Stimulated activated CD4-positive, alpha-beta T cell treated with anti-CD3 and anti-CD28 coated beads, TNF-alpha, amount 100 ng/mL, for 24 hours (primary cell): Measurements from ENCODE around the gene CRELD1.
"Not testable (repeated sequence)": the region's sequence is repeated elsewhere in the genome, so short reads cannot be mapped to it uniquely, and the experiment has no call there.

ENCODE experiments used
- DNase-seq, 3 experiments: peaks; one replicate each; pipeline ENCODE4 v3.0.0-alpha.2; 2020; ENCODE audit warnings: low read depth in 3 of 3

CRELD1 gene, protein sequence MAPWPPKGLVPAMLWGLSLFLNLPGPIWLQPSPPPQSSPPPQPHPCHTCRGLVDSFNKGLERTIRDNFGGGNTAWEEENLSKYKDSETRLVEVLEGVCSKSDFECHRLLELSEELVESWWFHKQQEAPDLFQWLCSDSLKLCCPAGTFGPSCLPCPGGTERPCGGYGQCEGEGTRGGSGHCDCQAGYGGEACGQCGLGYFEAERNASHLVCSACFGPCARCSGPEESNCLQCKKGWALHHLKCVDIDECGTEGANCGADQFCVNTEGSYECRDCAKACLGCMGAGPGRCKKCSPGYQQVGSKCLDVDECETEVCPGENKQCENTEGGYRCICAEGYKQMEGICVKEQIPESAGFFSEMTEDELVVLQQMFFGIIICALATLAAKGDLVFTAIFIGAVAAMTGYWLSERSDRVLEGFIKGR

GRCh38 chr3:9933561-9934234 lies at the start of gene CRELD1:
Gene CRELD1 (plus strand): TSS chr3:9933834. CDS start chr3:9934439, 605 bp downstream.
- peak; percentile 93 to 97 (median 94) for DNase-seq

DNA sequence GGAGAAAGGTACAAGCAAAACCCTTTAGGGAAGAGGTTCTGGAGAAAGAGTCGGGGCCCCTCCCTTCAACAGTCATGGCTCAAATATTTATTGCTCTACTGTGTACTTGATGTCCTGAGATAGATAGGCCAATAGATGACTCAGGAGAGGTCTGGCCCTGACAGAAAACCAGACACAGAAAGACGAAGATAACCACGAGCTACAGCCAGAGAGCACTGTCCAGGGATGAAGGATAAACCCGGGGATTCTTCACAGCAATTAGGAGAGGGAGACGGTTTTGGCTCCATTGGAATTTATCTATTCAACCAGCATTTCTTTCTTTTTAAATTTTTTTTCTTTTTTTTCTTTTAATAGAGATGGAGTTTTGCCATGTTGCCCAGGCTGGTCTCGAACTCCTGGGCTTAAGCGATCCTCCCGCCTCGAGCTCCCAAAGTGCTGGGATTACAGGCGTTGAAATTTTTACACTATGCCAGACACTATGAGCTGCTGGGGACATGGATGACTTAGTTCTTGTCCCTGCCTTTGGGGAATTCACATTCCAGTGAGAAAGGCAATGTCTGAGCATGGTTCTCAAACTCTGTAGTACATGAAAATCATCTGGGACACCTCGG lies 49.0 kb upstream of the CRELD1 start:
- no peak for DNase-seq

GRCh38 chr3:9886328-9886727 lies 47.3 kb upstream of the CRELD1 start:
- DNase-seq: no peak

GRCh38 chr3:9887480-9887879 lies 46.2 kb upstream of the CRELD1 start:
- DNase-seq: no peak

DNA sequence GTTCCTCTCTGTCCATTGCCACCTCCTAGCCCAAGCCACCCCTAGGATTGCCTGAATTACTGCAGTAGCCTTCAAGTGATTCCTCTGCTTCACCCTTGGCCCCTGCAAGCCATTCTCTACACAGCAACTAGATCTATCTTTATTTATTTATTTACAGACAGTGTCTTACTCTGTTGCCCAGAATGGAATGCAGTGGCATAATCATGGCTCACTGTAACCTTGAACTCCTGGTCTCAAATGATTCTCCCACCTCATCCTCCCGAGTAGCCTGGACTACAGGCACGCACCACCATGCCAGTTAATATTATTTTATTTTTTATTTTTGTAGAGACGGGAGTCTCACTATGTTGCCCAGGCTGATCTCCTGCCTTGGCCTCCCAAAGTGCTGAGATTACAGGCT lies 45.1 kb upstream of the CRELD1 start:
- DNase-seq: no peak

DNA sequence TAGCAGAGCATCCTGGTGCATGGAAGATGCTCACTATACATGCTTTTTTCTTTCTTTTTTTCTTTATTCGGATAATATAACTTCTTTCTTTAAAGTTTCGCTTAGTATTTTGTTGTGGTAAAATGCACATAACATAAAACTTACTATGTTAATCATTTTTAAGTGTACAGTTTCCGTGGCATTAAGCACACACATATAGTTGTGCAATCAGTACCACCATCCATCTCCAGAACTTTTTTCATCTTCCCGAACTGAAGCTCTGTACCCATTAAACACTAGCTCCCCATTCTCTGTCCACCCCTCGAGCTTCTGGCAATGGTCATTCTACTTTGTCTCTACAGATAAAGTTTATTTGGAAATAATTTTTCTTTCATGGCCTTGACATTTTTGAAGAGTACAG lies 44.2 kb upstream of the CRELD1 start:
- DNase-seq: no peak

- peak; percentile 79 to 90 (median 80) for DNase-seq
Observed at GRCh38 chr3:9890249-9891071, 43.2 kb upstream of the CRELD1 start, which contains the start of gene JAGN1. Gene JAGN1 (plus strand): TSS chr3:9890610. CDS start chr3:9890723, 113 bp downstream.

DNA sequence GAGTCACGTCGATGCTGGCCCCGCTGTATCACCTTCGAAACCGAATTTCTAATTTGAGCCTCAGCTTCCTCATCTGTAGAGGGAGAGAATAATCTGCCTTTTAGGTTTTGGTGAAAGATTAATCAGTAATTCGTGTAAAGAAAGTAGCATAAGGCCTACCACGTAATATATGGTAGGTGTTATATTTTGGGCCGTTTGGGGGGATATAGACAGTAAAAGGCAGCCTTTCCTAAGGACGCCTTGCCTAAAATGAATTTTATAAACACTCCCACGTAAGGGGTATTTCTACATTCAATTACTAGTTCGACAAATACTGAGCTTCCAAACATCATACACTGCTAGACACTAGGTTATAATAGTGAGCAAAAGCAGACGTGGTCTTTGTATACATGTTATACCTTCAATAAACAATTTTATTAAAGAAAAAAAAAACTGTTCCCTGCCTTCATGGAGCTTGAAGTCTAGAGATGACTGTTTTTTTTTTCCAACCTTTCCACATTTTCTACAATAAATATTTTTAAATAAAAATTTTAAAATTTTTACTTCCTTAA lies 42.5 kb upstream of the CRELD1 start:
- no peak for DNase-seq

DNA sequence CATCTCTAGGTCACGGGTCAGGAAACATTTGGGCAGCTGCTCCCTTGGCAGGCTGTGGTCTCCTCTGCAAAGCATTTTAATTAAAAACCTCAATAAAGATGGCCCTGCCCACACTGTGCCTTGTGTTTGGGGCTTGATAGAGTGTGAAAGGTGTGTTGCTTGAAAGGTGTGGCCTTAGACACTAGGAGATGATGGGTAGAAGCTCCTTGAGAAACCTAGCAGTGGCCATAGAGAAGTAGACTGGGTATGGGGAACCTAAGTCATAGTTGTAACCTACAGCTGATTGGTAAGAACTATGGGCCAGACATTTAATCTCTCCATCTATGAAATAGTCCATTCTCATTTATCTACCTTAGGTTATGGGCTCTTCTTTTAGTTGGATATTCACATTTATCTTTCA lies 39.9 kb upstream of the CRELD1 start:
- no peak for DNase-seq

GRCh38 chr3:9895715-9896114 lies 37.9 kb upstream of the CRELD1 start:
- DNase-seq: not testable (repeated sequence)

GRCh38 chr3:9896755-9897407 lies 36.8 kb upstream of the CRELD1 start:
- DNase-seq: not testable (repeated sequence)

GRCh38 chr3:9897408-9898372 lies 35.9 kb upstream of the CRELD1 start:
- DNase-seq: no peak

- no peak for DNase-seq
Observed at GRCh38 chr3:9898467-9899241, 35.0 kb upstream of the CRELD1 start.

- no peak for DNase-seq
Observed at GRCh38 chr3:9899289-9899791, 34.3 kb upstream of the CRELD1 start.

DNA sequence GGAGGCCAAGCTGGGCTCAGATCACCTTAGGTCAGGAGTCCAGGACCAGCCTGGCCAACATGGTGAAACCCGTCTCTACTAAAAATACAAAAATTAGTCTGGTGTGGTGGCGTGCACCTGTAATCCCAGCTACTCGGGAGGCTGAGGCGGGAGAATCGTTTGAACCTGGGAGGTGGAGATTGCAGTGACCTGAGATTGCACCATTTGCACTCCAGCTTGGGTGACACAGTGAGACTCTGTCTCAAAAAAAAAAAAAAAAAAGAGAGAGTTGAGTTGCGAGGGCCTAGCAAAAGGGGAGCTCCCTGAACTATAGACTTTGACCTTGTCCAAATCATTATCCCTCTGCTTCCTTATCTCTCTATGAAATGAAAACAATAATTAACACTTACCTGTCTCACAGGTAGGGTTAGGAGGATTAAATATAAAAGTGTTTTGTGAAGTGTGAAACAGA lies 32.6 kb upstream of the CRELD1 start:
- DNase-seq: not testable (repeated sequence)

GRCh38 chr3:9901967-9902366 lies 31.7 kb upstream of the CRELD1 start:
- DNase-seq: peak in 1 of 3 experiments; percentile 32

- no peak for DNase-seq
Observed at GRCh38 chr3:9902372-9903237, 31.0 kb upstream of the CRELD1 start, which contains the start of gene IL17RE. Gene IL17RE (plus strand): TSS chr3:9902848. CDS start chr3:9902933, 85 bp downstream.
